HEK293 (cell line): Measurements from ENCODE around the gene CPNE2.

Source experiments
- CTCF ChIA-PET: fragments of 350-600 bp; formaldehyde crosslinking; extraction: SDS; loops from one replicate; lab custom pipeline; 2021; ENCODE audit warnings: antibody characterized with exemption; lab: Yijun Ruan, JAX
- POLR2A ChIA-PET: fragments of 300-600 bp; formaldehyde crosslinking; extraction: SDS; loops from one replicate; lab custom pipeline; 2020; ENCODE audit warnings: antibody characterized with exemption, inconsistent platforms; lab: Yijun Ruan, JAX
- H3K27ac ChIP-seq: fragments of 200-500 bp; sonication (Bioruptor generic); 2 replicates; pipeline ENCODE4 v1.5.1; 2014; ENCODE audit warnings: low read depth, low read length, control low read depth, inconsistent platforms; ENCODE audit errors: extremely low read depth
- H3K36me3 ChIP-seq, 2 experiments: fragments of 200-500 bp in 1 of 2; sonication (Bioruptor generic) in 1 of 2; 1 replicate in 1 of 2; 2 replicates in 1 of 2; pipeline ENCODE4 v1.5.1; 2014 to 2017; ENCODE audit warnings: inconsistent platforms in 2 of 2, low read length in 2 of 2; ENCODE audit not compliant: control insufficient read depth in 2 of 2, insufficient read depth in 1 of 2
- H3K4me1 ChIP-seq: fragments of 200-500 bp; sonication (Bioruptor generic); 2 replicates; pipeline ENCODE4 v1.5.1; 2014; ENCODE audit warnings: mild to moderate bottlenecking, low read length, inconsistent platforms; ENCODE audit not compliant: control insufficient read depth, insufficient read depth
- H3K4me3 ChIP-seq: 2 replicates; pipeline ENCODE4 v1.5.1; 2011; ENCODE audit warnings: low read depth, mild to moderate bottlenecking, control low read depth, low read length, moderate library complexity
- H3K9me3 ChIP-seq: fragments of 200-500 bp; sonication (Bioruptor generic); 2 replicates; pipeline ENCODE4 v1.5.1; 2014; ENCODE audit warnings: low read depth, low read length, inconsistent platforms; ENCODE audit not compliant: control insufficient read depth, insufficient read depth
- GLIS2 ChIP-seq: fragments of 450-650 bp; formaldehyde crosslinking; IDR thresholded peaks from 2 replicates; pipeline ENCODE4 v1.5.1; 2016; ENCODE audit warnings: missing biosample characterization, missing genetic modification characterization
- MEIS1 ChIP-seq: sonication (generic); formaldehyde crosslinking; IDR thresholded peaks from 2 replicates; pipeline ENCODE4 v1.8.1; 2022; ENCODE audit warnings: missing genetic modification reagents, mild to moderate bottlenecking, borderline replicate concordance
- YY2 ChIP-seq: fragments of 450-650 bp; formaldehyde crosslinking; IDR thresholded peaks from 2 replicates; pipeline ENCODE4 v1.5.1; 2016; ENCODE audit warnings: missing biosample characterization, missing genetic modification characterization
- ZNF112 ChIP-seq: fragments of 450-650 bp; formaldehyde crosslinking; IDR thresholded peaks from 2 replicates; pipeline ENCODE4 v1.5.0; 2017; ENCODE audit warnings: missing biosample characterization, missing genetic modification characterization
- ZNF146 ChIP-seq: fragments of 450-650 bp; formaldehyde crosslinking; IDR thresholded peaks from 2 replicates; pipeline ENCODE4 v1.5.1; 2016; ENCODE audit warnings: missing biosample characterization, missing genetic modification characterization
- ZNF223 ChIP-seq: fragments of 450-650 bp; formaldehyde crosslinking; IDR thresholded peaks from 2 replicates; pipeline ENCODE4 v1.5.1; 2016; ENCODE audit warnings: missing biosample characterization, missing genetic modification characterization
- ZNF266 ChIP-seq: fragments of 450-650 bp; formaldehyde crosslinking; IDR thresholded peaks from 2 replicates; pipeline ENCODE4 v1.5.1; 2016; ENCODE audit warnings: missing biosample characterization, missing genetic modification characterization, low read depth
- ZNF311 ChIP-seq: fragments of 450-650 bp; formaldehyde crosslinking; IDR thresholded peaks from 2 replicates; pipeline ENCODE4 v1.5.1; 2017; ENCODE audit warnings: missing biosample characterization, missing genetic modification characterization, borderline replicate concordance
- ZNF354C ChIP-seq: fragments of 450-650 bp; formaldehyde crosslinking; IDR thresholded peaks from 2 replicates; pipeline ENCODE4 v1.5.1; 2016; ENCODE audit warnings: missing biosample characterization, missing genetic modification characterization, low read depth, borderline replicate concordance
- ZNF37A ChIP-seq: fragments of 450-650 bp; IDR thresholded peaks from 2 replicates; pipeline ENCODE4 v1.5.1; 2018; ENCODE audit warnings: missing biosample characterization, missing genetic modification characterization
- ZNF600 ChIP-seq: fragments of 450-650 bp; formaldehyde crosslinking; IDR thresholded peaks from 2 replicates; pipeline ENCODE4 v1.5.1; 2016; ENCODE audit warnings: missing biosample characterization, missing genetic modification characterization
- ZNF610 ChIP-seq: fragments of 450-650 bp; formaldehyde crosslinking; IDR thresholded peaks from 2 replicates; pipeline ENCODE4 v1.5.1; 2016; ENCODE audit warnings: missing biosample characterization, missing genetic modification characterization, borderline replicate concordance
- ZNF658 ChIP-seq: fragments of 450-650 bp; formaldehyde crosslinking; IDR thresholded peaks from 2 replicates; pipeline ENCODE4; 2016; ENCODE audit warnings: missing biosample characterization, missing genetic modification characterization
- ZNF747 ChIP-seq: fragments of 450-650 bp; formaldehyde crosslinking; IDR thresholded peaks from 2 replicates; pipeline ENCODE4 v1.5.1; 2016; ENCODE audit warnings: missing biosample characterization, missing genetic modification characterization
- ZNF777 ChIP-seq: fragments of 450-650 bp; formaldehyde crosslinking; IDR thresholded peaks from 2 replicates; pipeline ENCODE4 v1.5.1; 2017; ENCODE audit warnings: missing biosample characterization, missing genetic modification characterization, borderline replicate concordance
- ZNF785 ChIP-seq: fragments of 450-650 bp; formaldehyde crosslinking; IDR thresholded peaks from 2 replicates; pipeline ENCODE4 v1.5.1; 2016; ENCODE audit warnings: missing biosample characterization, missing genetic modification characterization
- ZNF830 ChIP-seq: fragments of 450-650 bp; IDR thresholded peaks from 2 replicates; pipeline ENCODE4 v1.5.0; 2018; ENCODE audit warnings: missing biosample characterization, missing genetic modification characterization, low read depth, mild to moderate bottlenecking, moderate library complexity
- TF ChIP-seq, protein P1 (sequence below): fragments of 450-650 bp; formaldehyde crosslinking; IDR thresholded peaks from 2 replicates; pipeline ENCODE4 v1.5.1; 2016; ENCODE audit warnings: missing biosample characterization, missing genetic modification characterization
- TF ChIP-seq, protein P2 (sequence below): fragments of 450-650 bp; formaldehyde crosslinking; IDR thresholded peaks from 2 replicates; pipeline ENCODE4 v1.5.1; 2016; ENCODE audit warnings: missing biosample characterization, missing genetic modification characterization
- TF ChIP-seq, protein P3 (sequence below): IDR thresholded peaks from 2 replicates; pipeline ENCODE4 v1.6.1; 2011; ENCODE audit warnings: mild to moderate bottlenecking, low read depth, low read length, borderline replicate concordance
- TF ChIP-seq, protein P4 (sequence below): fragments of 450-650 bp; formaldehyde crosslinking; IDR thresholded peaks from 2 replicates; pipeline ENCODE4 v1.5.1; 2016; ENCODE audit warnings: missing biosample characterization, missing genetic modification characterization
- TF ChIP-seq, protein P5 (sequence below): fragments of 450-650 bp; IDR thresholded peaks from 2 replicates; pipeline ENCODE4 v1.5.1; 2018; ENCODE audit warnings: missing biosample characterization, mild to moderate bottlenecking, missing genetic modification characterization
- TF ChIP-seq, protein P6 (sequence below): fragments of 450-650 bp; formaldehyde crosslinking; IDR thresholded peaks from 2 replicates; pipeline ENCODE4 v1.5.1; 2016; ENCODE audit warnings: missing biosample characterization, missing genetic modification characterization
- TF ChIP-seq, protein P7 (sequence below): fragments of 450-650 bp; formaldehyde crosslinking; IDR thresholded peaks from 2 replicates; pipeline ENCODE4 v1.5.1; 2017; ENCODE audit warnings: missing biosample characterization, mild to moderate bottlenecking, missing genetic modification characterization, moderate library complexity

The CPNE2 gene

DNA sequence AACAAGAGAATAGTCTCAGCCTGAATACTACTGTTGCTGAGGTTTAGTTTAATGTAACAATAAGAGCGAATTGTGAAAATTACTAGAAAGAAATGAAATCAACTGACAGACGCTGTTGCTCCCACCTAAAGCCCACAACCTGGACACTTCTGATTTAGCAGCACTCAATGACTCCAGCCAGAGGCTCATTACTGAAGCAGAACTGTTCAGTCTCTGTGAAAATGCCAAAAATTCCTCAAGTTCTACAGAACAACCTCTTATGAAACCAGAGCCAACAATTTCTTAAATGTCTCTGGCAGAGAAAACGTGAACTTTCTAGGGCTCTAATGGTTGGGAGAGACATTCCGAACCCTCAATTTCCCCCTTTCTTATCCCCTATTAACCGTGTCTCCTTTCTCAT, 83.5 kb downstream of the CPNE2 start (continued):
- TF ChIP-seq ZNF354C (tag by site-specific recombination) (no peak), ZNF777 (tag by site-specific recombination) (no peak), ZNF785 (tag by site-specific recombination) (no peak)
- TF ChIP-seq, protein P1, sequence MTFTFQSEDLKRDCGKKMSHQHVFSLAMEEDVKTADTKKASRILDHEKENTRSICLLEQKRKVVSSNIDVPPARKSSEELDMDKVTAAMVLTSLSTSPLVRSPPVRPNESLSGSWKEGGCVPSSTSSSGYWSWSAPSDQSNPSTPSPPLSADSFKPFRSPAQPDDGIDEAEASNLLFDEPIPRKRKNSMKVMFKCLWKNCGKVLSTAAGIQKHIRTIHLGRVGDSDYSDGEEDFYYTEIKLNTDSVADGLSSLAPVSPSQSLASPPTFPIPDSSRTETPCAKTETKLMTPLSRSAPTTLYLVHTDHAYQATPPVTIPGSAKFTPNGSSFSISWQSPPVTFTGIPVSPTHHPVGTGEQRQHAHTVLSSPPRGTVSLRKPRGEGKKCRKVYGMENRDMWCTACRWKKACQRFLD (tag by site-specific recombination), result no peak
- TF ChIP-seq, protein P2, sequence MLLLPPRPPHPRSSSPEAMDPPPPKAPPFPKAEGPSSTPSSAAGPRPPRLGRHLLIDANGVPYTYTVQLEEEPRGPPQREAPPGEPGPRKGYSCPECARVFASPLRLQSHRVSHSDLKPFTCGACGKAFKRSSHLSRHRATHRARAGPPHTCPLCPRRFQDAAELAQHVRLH (tag by site-specific recombination), result no peak
- TF ChIP-seq, protein P3, sequence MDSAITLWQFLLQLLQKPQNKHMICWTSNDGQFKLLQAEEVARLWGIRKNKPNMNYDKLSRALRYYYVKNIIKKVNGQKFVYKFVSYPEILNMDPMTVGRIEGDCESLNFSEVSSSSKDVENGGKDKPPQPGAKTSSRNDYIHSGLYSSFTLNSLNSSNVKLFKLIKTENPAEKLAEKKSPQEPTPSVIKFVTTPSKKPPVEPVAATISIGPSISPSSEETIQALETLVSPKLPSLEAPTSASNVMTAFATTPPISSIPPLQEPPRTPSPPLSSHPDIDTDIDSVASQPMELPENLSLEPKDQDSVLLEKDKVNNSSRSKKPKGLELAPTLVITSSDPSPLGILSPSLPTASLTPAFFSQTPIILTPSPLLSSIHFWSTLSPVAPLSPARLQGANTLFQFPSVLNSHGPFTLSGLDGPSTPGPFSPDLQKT, result no peak

DNA sequence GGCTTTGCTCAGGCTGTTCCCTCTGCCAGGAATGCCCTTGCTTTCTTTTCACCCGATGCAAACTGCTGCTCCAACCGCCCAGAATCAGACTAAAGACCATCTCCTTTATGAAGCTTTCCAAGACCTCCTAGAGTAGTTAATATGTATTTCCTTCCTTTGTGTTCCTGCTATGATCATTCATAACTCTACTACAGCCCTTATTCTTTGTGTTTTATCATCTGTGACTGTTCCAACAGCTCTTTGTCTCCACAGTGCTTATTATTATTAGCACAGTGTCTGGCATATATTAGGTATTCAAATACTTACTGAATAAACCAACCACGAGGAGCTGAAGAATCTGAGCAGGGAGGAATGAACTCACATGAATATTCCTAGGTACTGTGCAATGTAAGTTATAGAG, 85.8 kb downstream of the CPNE2 start:
- POLR2A ChIA-PET, result no interaction called here
- CTCF ChIA-PET, result no interaction called here
- peaks cover 0 to 5% of the 10 kb centered on the region in 2 experiments; a peak in 2 of 3 replicates for H3K36me3 ChIP-seq
- TF ChIP-seq, protein P4, sequence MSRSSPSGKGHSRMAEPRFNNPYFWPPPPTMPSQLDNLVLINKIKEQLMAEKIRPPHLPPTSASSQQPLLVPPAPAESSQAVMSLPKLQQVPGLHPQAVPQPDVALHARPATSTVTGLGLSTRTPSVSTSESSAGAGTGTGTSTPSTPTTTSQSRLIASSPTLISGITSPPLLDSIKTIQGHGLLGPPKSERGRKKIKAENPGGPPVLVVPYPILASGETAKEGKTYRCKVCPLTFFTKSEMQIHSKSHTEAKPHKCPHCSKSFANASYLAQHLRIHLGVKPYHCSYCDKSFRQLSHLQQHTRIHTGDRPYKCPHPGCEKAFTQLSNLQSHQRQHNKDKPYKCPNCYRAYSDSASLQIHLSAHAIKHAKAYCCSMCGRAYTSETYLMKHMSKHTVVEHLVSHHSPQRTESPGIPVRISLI, result no peak
- no peak for TF ChIP-seq ZNF112
- no peak for TF ChIP-seq ZNF747 (tag by site-specific recombination)
- TF ChIP-seq, protein P5, sequence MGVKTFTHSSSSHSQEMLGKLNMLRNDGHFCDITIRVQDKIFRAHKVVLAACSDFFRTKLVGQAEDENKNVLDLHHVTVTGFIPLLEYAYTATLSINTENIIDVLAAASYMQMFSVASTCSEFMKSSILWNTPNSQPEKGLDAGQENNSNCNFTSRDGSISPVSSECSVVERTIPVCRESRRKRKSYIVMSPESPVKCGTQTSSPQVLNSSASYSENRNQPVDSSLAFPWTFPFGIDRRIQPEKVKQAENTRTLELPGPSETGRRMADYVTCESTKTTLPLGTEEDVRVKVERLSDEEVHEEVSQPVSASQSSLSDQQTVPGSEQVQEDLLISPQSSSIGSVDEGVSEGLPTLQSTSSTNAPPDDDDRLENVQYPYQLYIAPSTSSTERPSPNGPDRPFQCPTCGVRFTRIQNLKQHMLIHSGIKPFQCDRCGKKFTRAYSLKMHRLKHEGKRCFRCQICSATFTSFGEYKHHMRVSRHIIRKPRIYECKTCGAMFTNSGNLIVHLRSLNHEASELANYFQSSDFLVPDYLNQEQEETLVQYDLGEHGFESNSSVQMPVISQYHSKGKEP (tag by site-specific recombination), result no peak
- TF ChIP-seq ZNF223 (tag by site-specific recombination), result no peak
- TF ChIP-seq MEIS1, result no peak
- no peak for TF ChIP-seq ZNF311 (tag by site-specific recombination)
- TF ChIP-seq ZNF266 (tag by site-specific recombination), result no peak
- no peak for TF ChIP-seq ZNF830 (tag by site-specific recombination)
- no peaks in the 10 kb centered on the region for H3K9me3 ChIP-seq
- H3K4me1 ChIP-seq, result peaks cover 13% of the 10 kb centered on the region
- H3K4me3 ChIP-seq, result no peak overlapping the region
- no peak overlapping the region for H3K27ac ChIP-seq

DNA sequence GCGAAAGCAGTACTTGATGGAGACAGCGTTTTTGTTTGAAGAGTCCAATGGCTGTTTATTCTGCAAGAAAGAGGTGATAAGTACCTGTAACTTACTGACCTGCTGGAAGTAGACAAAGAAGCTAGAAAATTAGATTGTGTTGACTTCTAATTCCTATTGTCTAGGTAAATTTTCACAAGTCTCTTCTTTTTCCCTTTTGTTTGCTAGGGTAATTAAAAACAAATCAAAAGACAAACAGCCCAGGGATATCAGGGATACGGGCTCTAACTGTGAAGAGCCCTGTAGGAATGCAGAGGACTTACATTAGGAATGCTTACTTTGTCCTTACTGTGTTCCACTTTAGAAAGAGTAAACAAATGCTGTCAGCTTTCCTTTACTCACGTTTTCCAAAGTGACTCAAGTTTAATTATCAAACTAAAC, 86.4 kb downstream of the CPNE2 start:
- no peak overlapping the region for H3K27ac ChIP-seq
- H3K4me1 ChIP-seq, result peaks cover 13% of the 10 kb centered on the region
- H3K9me3 ChIP-seq, result no peaks in the 10 kb centered on the region
- H3K4me3 ChIP-seq, result no peak overlapping the region
- CTCF ChIA-PET, result no interaction called here
- POLR2A ChIA-PET, result no interaction called here
- H3K36me3 ChIP-seq, result peaks cover 0 to 4% of the 10 kb centered on the region in 2 experiments; a peak in 2 of 3 replicates
- TF ChIP-seq YY2 (tag by site-specific recombination) (no peak), GLIS2 (tag by site-specific recombination) (no peak), ZNF658 (tag by site-specific recombination) (no peak), ZNF610 (tag by site-specific recombination) (no peak), ZNF146 (no peak), ZNF600 (tag by site-specific recombination) (no peak), ZNF37A (no peak)
- TF ChIP-seq, protein P6, sequence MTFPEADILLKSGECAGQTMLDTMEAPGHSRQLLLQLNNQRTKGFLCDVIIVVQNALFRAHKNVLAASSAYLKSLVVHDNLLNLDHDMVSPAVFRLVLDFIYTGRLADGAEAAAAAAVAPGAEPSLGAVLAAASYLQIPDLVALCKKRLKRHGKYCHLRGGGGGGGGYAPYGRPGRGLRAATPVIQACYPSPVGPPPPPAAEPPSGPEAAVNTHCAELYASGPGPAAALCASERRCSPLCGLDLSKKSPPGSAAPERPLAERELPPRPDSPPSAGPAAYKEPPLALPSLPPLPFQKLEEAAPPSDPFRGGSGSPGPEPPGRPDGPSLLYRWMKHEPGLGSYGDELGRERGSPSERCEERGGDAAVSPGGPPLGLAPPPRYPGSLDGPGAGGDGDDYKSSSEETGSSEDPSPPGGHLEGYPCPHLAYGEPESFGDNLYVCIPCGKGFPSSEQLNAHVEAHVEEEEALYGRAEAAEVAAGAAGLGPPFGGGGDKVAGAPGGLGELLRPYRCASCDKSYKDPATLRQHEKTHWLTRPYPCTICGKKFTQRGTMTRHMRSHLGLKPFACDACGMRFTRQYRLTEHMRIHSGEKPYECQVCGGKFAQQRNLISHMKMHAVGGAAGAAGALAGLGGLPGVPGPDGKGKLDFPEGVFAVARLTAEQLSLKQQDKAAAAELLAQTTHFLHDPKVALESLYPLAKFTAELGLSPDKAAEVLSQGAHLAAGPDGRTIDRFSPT (tag by site-specific recombination), result no peak
- TF ChIP-seq, protein P4, result no peak
- TF ChIP-seq, protein P7, sequence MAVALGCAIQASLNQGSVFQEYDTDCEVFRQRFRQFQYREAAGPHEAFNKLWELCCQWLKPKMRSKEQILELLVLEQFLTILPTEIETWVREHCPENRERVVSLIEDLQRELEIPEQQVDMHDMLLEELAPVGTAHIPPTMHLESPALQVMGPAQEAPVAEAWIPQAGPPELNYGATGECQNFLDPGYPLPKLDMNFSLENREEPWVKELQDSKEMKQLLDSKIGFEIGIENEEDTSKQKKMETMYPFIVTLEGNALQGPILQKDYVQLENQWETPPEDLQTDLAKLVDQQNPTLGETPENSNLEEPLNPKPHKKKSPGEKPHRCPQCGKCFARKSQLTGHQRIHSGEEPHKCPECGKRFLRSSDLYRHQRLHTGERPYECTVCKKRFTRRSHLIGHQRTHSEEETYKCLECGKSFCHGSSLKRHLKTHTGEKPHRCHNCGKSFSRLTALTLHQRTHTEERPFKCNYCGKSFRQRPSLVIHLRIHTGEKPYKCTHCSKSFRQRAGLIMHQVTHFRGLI (tag by site-specific recombination), result no peak
